HEK293 (cell line): ENCODE measurements around the gene SAP30.
A peak's percentile ranks its signal among the peaks of the same experiment; 100 is the strongest.

Experiments used
- EGR2 ChIP-seq: fragments of 450-650 bp; formaldehyde crosslinking; IDR thresholded peaks from 2 replicates; pipeline ENCODE4 v1.5.1; 2016; ENCODE audit warnings: low read depth, missing biosample characterization, missing genetic modification characterization
- GLI2 ChIP-seq: fragments of 450-650 bp; formaldehyde crosslinking; IDR thresholded peaks from 2 replicates; pipeline ENCODE4; 2017; ENCODE audit warnings: missing biosample characterization, missing genetic modification characterization, low read depth, borderline replicate concordance
- GLIS1 ChIP-seq: fragments of 450-650 bp; formaldehyde crosslinking; IDR thresholded peaks from 2 replicates; pipeline ENCODE4 v1.5.1; 2016; ENCODE audit warnings: missing biosample characterization, missing genetic modification characterization
- IKZF3 ChIP-seq: fragments of 450-650 bp; IDR thresholded peaks from 2 replicates; pipeline ENCODE4 v1.5.0; 2018; ENCODE audit warnings: missing biosample characterization, mild to moderate bottlenecking, missing genetic modification characterization, moderate library complexity
- KLF8 ChIP-seq: fragments of 450-650 bp; formaldehyde crosslinking; IDR thresholded peaks from 2 replicates; pipeline ENCODE4 v1.5.1; 2016; ENCODE audit warnings: missing biosample characterization, missing genetic modification characterization
- KLF9 ChIP-seq: fragments of 450-650 bp; formaldehyde crosslinking; IDR thresholded peaks from 2 replicates; pipeline ENCODE4 v1.5.1; 2016; ENCODE audit warnings: missing biosample characterization, missing genetic modification characterization, low read depth
- SCRT2 ChIP-seq: fragments of 450-650 bp; formaldehyde crosslinking; IDR thresholded peaks from 2 replicates; pipeline ENCODE4 v1.5.1; 2016; ENCODE audit warnings: missing biosample characterization, missing genetic modification characterization
- ZBTB17 ChIP-seq: fragments of 450-650 bp; formaldehyde crosslinking; IDR thresholded peaks from 2 replicates; pipeline ENCODE4 v1.5.1; 2016; ENCODE audit warnings: missing biosample characterization, missing genetic modification characterization
- ZBTB20 ChIP-seq: fragments of 450-650 bp; formaldehyde crosslinking; IDR thresholded peaks from 2 replicates; pipeline ENCODE4 v1.5.1; 2016; ENCODE audit warnings: missing biosample characterization, missing genetic modification characterization
- ZEB2 ChIP-seq: fragments of 450-650 bp; formaldehyde crosslinking; IDR thresholded peaks from 2 replicates; pipeline ENCODE4 v1.5.1; 2016; ENCODE audit warnings: missing biosample characterization, missing genetic modification characterization
- ZFHX2 ChIP-seq: fragments of 450-650 bp; formaldehyde crosslinking; conservative IDR thresholded peaks from 2 replicates; pipeline ENCODE4 v1.5.1; 2016; ENCODE audit warnings: missing biosample characterization, missing genetic modification characterization
- ZNF121 ChIP-seq: fragments of 450-650 bp; formaldehyde crosslinking; IDR thresholded peaks from 2 replicates; pipeline ENCODE4 v1.5.1; 2016; ENCODE audit warnings: missing biosample characterization, missing genetic modification characterization
- ZNF138 ChIP-seq: fragments of 450-650 bp; formaldehyde crosslinking; IDR thresholded peaks from 2 replicates; pipeline ENCODE4 v1.5.1; 2016; ENCODE audit warnings: missing biosample characterization, missing genetic modification characterization, borderline replicate concordance
- ZNF16 ChIP-seq: fragments of 450-650 bp; formaldehyde crosslinking; IDR thresholded peaks from 2 replicates; pipeline ENCODE4 v1.5.1; 2016; ENCODE audit warnings: low read depth, missing biosample characterization, missing genetic modification characterization
- ZNF2 ChIP-seq: fragments of 450-650 bp; formaldehyde crosslinking; IDR thresholded peaks from 2 replicates; pipeline ENCODE4 v1.5.1; 2016; ENCODE audit warnings: missing biosample characterization, missing genetic modification characterization
- ZNF214 ChIP-seq: fragments of 450-650 bp; formaldehyde crosslinking; IDR thresholded peaks from 2 replicates; pipeline ENCODE4 v1.5.1; 2017; ENCODE audit warnings: missing biosample characterization, mild to moderate bottlenecking, missing genetic modification characterization, borderline replicate concordance
- ZNF341 ChIP-seq: fragments of 450-650 bp; formaldehyde crosslinking; IDR thresholded peaks from 2 replicates; pipeline ENCODE4; 2016; ENCODE audit warnings: low read depth, missing biosample characterization, missing genetic modification characterization
- ZNF391 ChIP-seq: fragments of 450-650 bp; formaldehyde crosslinking; IDR thresholded peaks from 2 replicates; pipeline ENCODE4 v1.5.1; 2016; ENCODE audit warnings: low read depth, missing biosample characterization, missing genetic modification characterization, borderline replicate concordance
- ZNF404 ChIP-seq: fragments of 450-650 bp; formaldehyde crosslinking; IDR thresholded peaks from 2 replicates; pipeline ENCODE4 v1.5.1; 2017; ENCODE audit warnings: missing biosample characterization, missing genetic modification characterization
- ZNF423 ChIP-seq: fragments of 450-650 bp; formaldehyde crosslinking; IDR thresholded peaks from 2 replicates; pipeline ENCODE4 v1.5.1; 2016; ENCODE audit warnings: missing biosample characterization, missing genetic modification characterization
- ZNF433 ChIP-seq: fragments of 450-650 bp; formaldehyde crosslinking; IDR thresholded peaks from 2 replicates; pipeline ENCODE4 v1.5.1; 2016; ENCODE audit warnings: missing biosample characterization, missing genetic modification characterization, low read depth
- ZNF521 ChIP-seq: fragments of 450-650 bp; formaldehyde crosslinking; IDR thresholded peaks from 2 replicates; pipeline ENCODE4 v1.5.1; 2017; ENCODE audit warnings: missing biosample characterization, mild to moderate bottlenecking, missing genetic modification characterization
- ZNF621 ChIP-seq: fragments of 450-650 bp; formaldehyde crosslinking; IDR thresholded peaks from 2 replicates; pipeline ENCODE4 v1.5.1; 2017; ENCODE audit warnings: missing biosample characterization, missing genetic modification characterization
- ZNF664 ChIP-seq: fragments of 450-650 bp; formaldehyde crosslinking; IDR thresholded peaks from 2 replicates; pipeline ENCODE4 v1.5.1; 2016; ENCODE audit warnings: missing biosample characterization, missing genetic modification characterization
- ZNF701 ChIP-seq: fragments of 450-650 bp; formaldehyde crosslinking; IDR thresholded peaks from 2 replicates; pipeline ENCODE4 v1.5.1; 2016; ENCODE audit warnings: missing biosample characterization, missing genetic modification characterization
- ZSCAN30 ChIP-seq: fragments of 450-650 bp; IDR thresholded peaks from 2 replicates; pipeline ENCODE4 v1.5.1; 2018; ENCODE audit warnings: missing biosample characterization, mild to moderate bottlenecking, missing genetic modification characterization, moderate library complexity
- TF ChIP-seq, protein P1 (sequence below): fragments of 450-650 bp; formaldehyde crosslinking; IDR thresholded peaks from 2 replicates; pipeline ENCODE4 v1.5.1; 2016; ENCODE audit warnings: missing biosample characterization, missing genetic modification characterization, borderline replicate concordance
- TF ChIP-seq, protein P2 (sequence below): fragments of 450-650 bp; formaldehyde crosslinking; IDR thresholded peaks from 2 replicates; pipeline ENCODE4 v1.5.1; 2016; ENCODE audit warnings: missing biosample characterization, missing genetic modification characterization
- TF ChIP-seq, protein P3 (sequence below): fragments of 450-650 bp; formaldehyde crosslinking; IDR thresholded peaks from 2 replicates; pipeline ENCODE4 v1.5.1; 2017; ENCODE audit warnings: missing biosample characterization, mild to moderate bottlenecking, missing genetic modification characterization, moderate library complexity
- TF ChIP-seq, protein P4 (sequence below): fragments of 450-650 bp; formaldehyde crosslinking; IDR thresholded peaks from 2 replicates; pipeline ENCODE4 v1.5.1; 2016; ENCODE audit warnings: missing biosample characterization, missing genetic modification characterization
- TF ChIP-seq, protein P5 (sequence below): fragments of 450-650 bp; formaldehyde crosslinking; IDR thresholded peaks from 2 replicates; pipeline ENCODE4 v1.5.1; 2016; ENCODE audit warnings: missing biosample characterization, missing genetic modification characterization

Gene SAP30

DNA sequence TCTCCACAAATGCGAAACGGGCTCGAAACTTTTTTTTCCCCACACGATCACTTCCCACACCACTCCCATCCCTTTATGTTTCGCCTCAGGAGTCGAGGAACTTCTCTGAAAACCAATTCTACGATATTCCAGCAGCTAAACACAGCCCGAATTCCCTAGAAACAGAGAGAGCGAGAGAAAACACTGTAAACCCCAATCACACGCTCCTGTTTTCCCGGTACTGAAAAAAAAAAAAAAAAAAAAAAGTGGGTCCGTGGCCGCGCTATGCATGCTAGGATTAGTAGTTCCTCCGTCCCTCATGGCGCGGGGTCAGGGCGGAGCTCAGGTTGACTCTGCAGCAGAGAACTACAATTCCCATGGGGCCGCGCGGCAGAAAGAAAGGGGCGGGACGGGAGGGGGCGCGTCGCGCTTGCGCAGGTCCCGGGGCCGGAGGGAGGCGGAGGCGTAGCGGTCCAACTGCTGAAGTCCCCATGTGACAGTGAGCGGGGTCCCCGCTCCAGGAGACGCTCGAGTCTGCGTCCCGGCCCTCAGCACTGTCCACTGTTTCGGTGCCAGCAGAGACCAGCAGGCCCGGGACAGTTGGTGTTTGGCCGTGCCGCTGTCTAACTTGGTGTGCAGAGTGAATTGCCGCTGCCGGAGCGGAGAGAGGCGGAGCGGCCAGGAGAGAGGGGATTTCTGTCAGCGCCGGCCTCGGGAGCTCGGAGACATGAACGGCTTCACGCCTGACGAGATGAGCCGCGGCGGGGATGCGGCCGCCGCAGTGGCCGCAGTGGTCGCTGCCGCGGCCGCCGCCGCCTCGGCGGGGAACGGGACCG, at the start of gene SAP30 (continued):
- TF ChIP-seq ZNF664 (tag by site-specific recombination) = no peak
- no peak for TF ChIP-seq ZNF214 (tag by site-specific recombination)
- no peak for TF ChIP-seq ZNF138
- no peak for TF ChIP-seq ZNF521
- TF ChIP-seq ZNF121 (tag by site-specific recombination) = no peak
- peak; percentile 70 for TF ChIP-seq ZNF341
- peak; percentile 79; the same call in 1 of the 2 replicates for TF ChIP-seq ZSCAN30 (tag by site-specific recombination)
- no peak for TF ChIP-seq ZEB2
- peak; percentile 78 for TF ChIP-seq ZBTB17 (tag by site-specific recombination)
- TF ChIP-seq, protein P1, sequence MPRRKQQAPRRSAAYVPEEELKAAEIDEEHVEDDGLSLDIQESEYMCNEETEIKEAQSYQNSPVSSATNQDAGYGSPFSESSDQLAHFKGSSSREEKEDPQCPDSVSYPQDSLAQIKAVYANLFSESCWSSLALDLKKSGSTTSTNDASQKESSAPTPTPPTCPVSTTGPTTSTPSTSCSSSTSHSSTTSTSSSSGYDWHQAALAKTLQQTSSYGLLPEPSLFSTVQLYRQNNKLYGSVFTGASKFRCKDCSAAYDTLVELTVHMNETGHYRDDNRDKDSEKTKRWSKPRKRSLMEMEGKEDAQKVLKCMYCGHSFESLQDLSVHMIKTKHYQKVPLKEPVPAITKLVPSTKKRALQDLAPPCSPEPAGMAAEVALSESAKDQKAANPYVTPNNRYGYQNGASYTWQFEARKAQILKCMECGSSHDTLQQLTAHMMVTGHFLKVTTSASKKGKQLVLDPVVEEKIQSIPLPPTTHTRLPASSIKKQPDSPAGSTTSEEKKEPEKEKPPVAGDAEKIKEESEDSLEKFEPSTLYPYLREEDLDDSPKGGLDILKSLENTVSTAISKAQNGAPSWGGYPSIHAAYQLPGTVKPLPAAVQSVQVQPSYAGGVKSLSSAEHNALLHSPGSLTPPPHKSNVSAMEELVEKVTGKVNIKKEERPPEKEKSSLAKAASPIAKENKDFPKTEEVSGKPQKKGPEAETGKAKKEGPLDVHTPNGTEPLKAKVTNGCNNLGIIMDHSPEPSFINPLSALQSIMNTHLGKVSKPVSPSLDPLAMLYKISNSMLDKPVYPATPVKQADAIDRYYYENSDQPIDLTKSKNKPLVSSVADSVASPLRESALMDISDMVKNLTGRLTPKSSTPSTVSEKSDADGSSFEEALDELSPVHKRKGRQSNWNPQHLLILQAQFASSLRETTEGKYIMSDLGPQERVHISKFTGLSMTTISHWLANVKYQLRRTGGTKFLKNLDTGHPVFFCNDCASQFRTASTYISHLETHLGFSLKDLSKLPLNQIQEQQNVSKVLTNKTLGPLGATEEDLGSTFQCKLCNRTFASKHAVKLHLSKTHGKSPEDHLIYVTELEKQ (tag by site-specific recombination) = no peak
- peak; percentile 66 for TF ChIP-seq ZBTB20 (tag by site-specific recombination)
- TF ChIP-seq IKZF3 (tag by site-specific recombination) = peak; percentile 68
- peak; percentile 58; the same call in 1 of the 2 replicates for TF ChIP-seq ZFHX2 (tag by site-specific recombination)
- no peak for TF ChIP-seq ZNF433 (tag by site-specific recombination)
- no peak for TF ChIP-seq ZNF404 (tag by site-specific recombination)
- no peak for TF ChIP-seq SCRT2 (tag by site-specific recombination)
- peak; percentile 32; the same call in 1 of the 2 replicates for TF ChIP-seq ZNF2 (tag by site-specific recombination)
- TF ChIP-seq EGR2 = peak; percentile 23; the same call in 1 of the 2 replicates
- TF ChIP-seq, protein P2, sequence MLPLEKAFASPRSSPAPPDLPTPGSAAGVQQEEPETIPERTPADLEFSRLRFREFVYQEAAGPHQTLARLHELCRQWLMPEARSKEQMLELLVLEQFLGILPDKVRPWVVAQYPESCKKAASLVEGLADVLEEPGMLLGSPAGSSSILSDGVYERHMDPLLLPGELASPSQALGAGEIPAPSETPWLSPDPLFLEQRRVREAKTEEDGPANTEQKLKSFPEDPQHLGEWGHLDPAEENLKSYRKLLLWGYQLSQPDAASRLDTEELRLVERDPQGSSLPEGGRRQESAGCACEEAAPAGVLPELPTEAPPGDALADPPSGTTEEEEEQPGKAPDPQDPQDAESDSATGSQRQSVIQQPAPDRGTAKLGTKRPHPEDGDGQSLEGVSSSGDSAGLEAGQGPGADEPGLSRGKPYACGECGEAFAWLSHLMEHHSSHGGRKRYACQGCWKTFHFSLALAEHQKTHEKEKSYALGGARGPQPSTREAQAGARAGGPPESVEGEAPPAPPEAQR (tag by site-specific recombination) = no peak
- TF ChIP-seq ZNF701 (tag by site-specific recombination) = no peak
- TF ChIP-seq GLIS1 = peak; percentile 23; the same call in 1 of the 2 replicates
- TF ChIP-seq, protein P3, sequence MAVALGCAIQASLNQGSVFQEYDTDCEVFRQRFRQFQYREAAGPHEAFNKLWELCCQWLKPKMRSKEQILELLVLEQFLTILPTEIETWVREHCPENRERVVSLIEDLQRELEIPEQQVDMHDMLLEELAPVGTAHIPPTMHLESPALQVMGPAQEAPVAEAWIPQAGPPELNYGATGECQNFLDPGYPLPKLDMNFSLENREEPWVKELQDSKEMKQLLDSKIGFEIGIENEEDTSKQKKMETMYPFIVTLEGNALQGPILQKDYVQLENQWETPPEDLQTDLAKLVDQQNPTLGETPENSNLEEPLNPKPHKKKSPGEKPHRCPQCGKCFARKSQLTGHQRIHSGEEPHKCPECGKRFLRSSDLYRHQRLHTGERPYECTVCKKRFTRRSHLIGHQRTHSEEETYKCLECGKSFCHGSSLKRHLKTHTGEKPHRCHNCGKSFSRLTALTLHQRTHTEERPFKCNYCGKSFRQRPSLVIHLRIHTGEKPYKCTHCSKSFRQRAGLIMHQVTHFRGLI (tag by site-specific recombination) = no peak
- TF ChIP-seq, protein P4, sequence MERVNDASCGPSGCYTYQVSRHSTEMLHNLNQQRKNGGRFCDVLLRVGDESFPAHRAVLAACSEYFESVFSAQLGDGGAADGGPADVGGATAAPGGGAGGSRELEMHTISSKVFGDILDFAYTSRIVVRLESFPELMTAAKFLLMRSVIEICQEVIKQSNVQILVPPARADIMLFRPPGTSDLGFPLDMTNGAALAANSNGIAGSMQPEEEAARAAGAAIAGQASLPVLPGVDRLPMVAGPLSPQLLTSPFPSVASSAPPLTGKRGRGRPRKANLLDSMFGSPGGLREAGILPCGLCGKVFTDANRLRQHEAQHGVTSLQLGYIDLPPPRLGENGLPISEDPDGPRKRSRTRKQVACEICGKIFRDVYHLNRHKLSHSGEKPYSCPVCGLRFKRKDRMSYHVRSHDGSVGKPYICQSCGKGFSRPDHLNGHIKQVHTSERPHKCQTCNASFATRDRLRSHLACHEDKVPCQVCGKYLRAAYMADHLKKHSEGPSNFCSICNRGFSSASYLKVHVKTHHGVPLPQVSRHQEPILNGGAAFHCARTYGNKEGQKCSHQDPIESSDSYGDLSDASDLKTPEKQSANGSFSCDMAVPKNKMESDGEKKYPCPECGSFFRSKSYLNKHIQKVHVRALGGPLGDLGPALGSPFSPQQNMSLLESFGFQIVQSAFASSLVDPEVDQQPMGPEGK = no peak
- TF ChIP-seq ZNF621 = no peak
- TF ChIP-seq, protein P5, sequence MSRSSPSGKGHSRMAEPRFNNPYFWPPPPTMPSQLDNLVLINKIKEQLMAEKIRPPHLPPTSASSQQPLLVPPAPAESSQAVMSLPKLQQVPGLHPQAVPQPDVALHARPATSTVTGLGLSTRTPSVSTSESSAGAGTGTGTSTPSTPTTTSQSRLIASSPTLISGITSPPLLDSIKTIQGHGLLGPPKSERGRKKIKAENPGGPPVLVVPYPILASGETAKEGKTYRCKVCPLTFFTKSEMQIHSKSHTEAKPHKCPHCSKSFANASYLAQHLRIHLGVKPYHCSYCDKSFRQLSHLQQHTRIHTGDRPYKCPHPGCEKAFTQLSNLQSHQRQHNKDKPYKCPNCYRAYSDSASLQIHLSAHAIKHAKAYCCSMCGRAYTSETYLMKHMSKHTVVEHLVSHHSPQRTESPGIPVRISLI = peak; percentile 99
- no peak for TF ChIP-seq ZNF423 (tag by site-specific recombination)
- peak; percentile 91 for TF ChIP-seq KLF9 (tag by site-specific recombination)
- no peak for TF ChIP-seq ZNF391 (tag by site-specific recombination)
- TF ChIP-seq GLI2 (tag by site-specific recombination) = no peak
- no peak for TF ChIP-seq ZNF16 (tag by site-specific recombination)
- peak; percentile 57; the same call in 1 of the 2 replicates for TF ChIP-seq KLF8 (tag by site-specific recombination)
